ENCODE measurements around the gene FABP3. TPM values are rescaled to one million over a fixed set of nuclear protein-coding genes. Genes with fewer than 3 reads are reported as not detected.

FABP3 gene
- total RNA-seq, 2 experiments from 2014 or later = 0.65 TPM; not detected in 1

- H3K27me3 Mint-ChIP-seq = no peaks in the 10 kb centered on the region
- H3K36me3 Mint-ChIP-seq (ENCODE audit: low read depth) = peaks cover 3% of the 10 kb centered on the region
- intact Hi-C loops (cut with micrococcal nuclease) = no loop called here
- ChIA-PET POLR2A (no interaction called here), CTCF (interaction anchor here (0.9 to 1.4 kb wide), 3 partner anchors 9 to 95 kb away, joined by 3 read pairs; no protein-coding TSS in a partner anchor)
- H3K4me1 Mint-ChIP-seq (ENCODE audit: low read depth) = no peaks in the 10 kb centered on the region
- ATAC-seq = no peak
- TF ChIP-seq CTCF (IDR thresholded peaks at IDR 0.05) = no peak
- no peaks in the 10 kb centered on the region for H3K9me3 Mint-ChIP-seq
- peak; percentile 2 for DNase-seq
- no peak overlapping the region for H3K4me3 Mint-ChIP-seq
- H3K27ac Mint-ChIP-seq = no peak overlapping the region
These were observed 46.4 kb downstream of the FABP3 start for GRCh38 chr1:31326461-31326860.

- no peaks in the 10 kb centered on the region for H3K27me3 Mint-ChIP-seq
- DNase-seq (no peak), ATAC-seq (no peak)
- H3K4me3 Mint-ChIP-seq = no peak overlapping the region
- no peaks in the 10 kb centered on the region for H3K9me3 Mint-ChIP-seq
- H3K27ac Mint-ChIP-seq = no peak overlapping the region
- H3K36me3 Mint-ChIP-seq (ENCODE audit: low read depth) = peaks cover 10% of the 10 kb centered on the region
- H3K4me1 Mint-ChIP-seq (ENCODE audit: low read depth) = no peaks in the 10 kb centered on the region
- ChIA-PET POLR2A (interaction anchor here (1.1 kb wide), 1 partner anchor 23 kb away, joined by 3 read pairs; no protein-coding TSS in a partner anchor), CTCF (no interaction called here)
- TF ChIP-seq CTCF (IDR thresholded peaks at IDR 0.05) = no peak
- intact Hi-C loops (cut with micrococcal nuclease) = no loop called here
These were observed 47.9 kb downstream of the FABP3 start for GRCh38 chr1:31324992-31325391.

GRCh38 chr1:31324093-31324492 lies 48.8 kb downstream of the FABP3 start:
- POLR2A ChIA-PET = no interaction called here
- ATAC-seq (no peak), DNase-seq (no peak)
- Mint-ChIP-seq H3K4me1 (ENCODE audit: low read depth) (no peaks in the 10 kb centered on the region), H3K27me3 (no peaks in the 10 kb centered on the region), H3K36me3 (ENCODE audit: low read depth) (peaks cover 10% of the 10 kb centered on the region), H3K4me3 (no peak overlapping the region), H3K27ac (no peak overlapping the region), H3K9me3 (no peaks in the 10 kb centered on the region)
- no peak for TF ChIP-seq CTCF (IDR thresholded peaks at IDR 0.05)
- intact Hi-C loops (cut with micrococcal nuclease) = no loop called here
- CTCF ChIA-PET = no interaction called here

- intact Hi-C loops (cut with micrococcal nuclease) = no loop called here
- Mint-ChIP-seq H3K4me3 (no peak overlapping the region), H3K4me1 (ENCODE audit: low read depth) (no peaks in the 10 kb centered on the region), H3K9me3 (no peaks in the 10 kb centered on the region), H3K27ac (no peak overlapping the region), H3K36me3 (ENCODE audit: low read depth) (peaks cover 22% of the 10 kb centered on the region), H3K27me3 (no peaks in the 10 kb centered on the region)
- DNase-seq = no peak
- POLR2A ChIA-PET = no interaction called here
- CTCF ChIA-PET = interaction anchor here (0.8 kb wide), 1 partner anchor 9 kb away, joined by 3 read pairs; no protein-coding TSS in a partner anchor
- no peak for ATAC-seq
- no peak for TF ChIP-seq CTCF (IDR thresholded peaks at IDR 0.05)
These were observed 54.7 kb downstream of the FABP3 start for GRCh38 chr1:31318146-31318545.

GRCh38 chr1:31315902-31316301 lies 57.0 kb downstream of the FABP3 start:
- Mint-ChIP-seq H3K27me3 (no peaks in the 10 kb centered on the region), H3K4me1 (ENCODE audit: low read depth) (no peaks in the 10 kb centered on the region), H3K27ac (no peak overlapping the region), H3K36me3 (ENCODE audit: low read depth) (peaks cover 26% of the 10 kb centered on the region), H3K4me3 (no peak overlapping the region), H3K9me3 (no peaks in the 10 kb centered on the region)
- ATAC-seq = no peak
- DNase-seq = no peak
- ChIA-PET CTCF (interaction anchor here (1.0 kb wide), 1 partner anchor 11 kb away, joined by 3 read pairs; no protein-coding TSS in a partner anchor), POLR2A (interaction anchor here (0.7 kb wide), 1 partner anchor 447 kb away, joined by 3 read pairs; no protein-coding TSS in a partner anchor)
- no peak for TF ChIP-seq CTCF (IDR thresholded peaks at IDR 0.05)
- intact Hi-C loops (cut with micrococcal nuclease) = no loop called here

Other genes with a start within 250 kb of the FABP3 start
- not detected for gene NKAIN1, start 133.2 kb downstream of the FABP3 start, total RNA-seq
- gene SNRNP40, start 76.3 kb downstream of the FABP3 start, total RNA-seq = 100 to 1,000 TPM in 1 of 2 experiments, 10 to 100 TPM in 1; 98.6 to 102 TPM
- gene ZCCHC17, start 76.0 kb downstream of the FABP3 start, total RNA-seq = 10 to 100 TPM; 27.2 to 28.7 TPM
- gene SERINC2, start 40.1 kb upstream of the FABP3 start, total RNA-seq = under 1 TPM in 1 of 2 experiments, not detected in 1; 0.16 TPM
- gene TINAGL1, start 203.4 kb upstream of the FABP3 start, total RNA-seq = not detected
- not detected for gene HCRTR1, start 244.6 kb upstream of the FABP3 start, total RNA-seq